Upper lobe of right lung (tissue), 1 donor: ENCODE measurements around the gene CAMSAP1. TPM values are rescaled to one million over a fixed set of nuclear protein-coding genes. Genes with fewer than 3 reads are reported as not detected.

Experiments used
- ATAC-seq: fragments of 200-7000 bp; cut with Tn5 transposase; one replicate; pipeline ENCODE4 v1.9.1; 2020; ENCODE audit warnings: mild to moderate bottlenecking, moderate library complexity
- DNase-seq: peaks from one replicate; pipeline ENCODE4 v3.0.0-alpha.2; 2020
- H3K27ac ChIP-seq: fragments of 200-600 bp; one replicate; pipeline ENCODE4 v1.8.0; 2022
- H3K27me3 ChIP-seq: fragments of 200-600 bp; one replicate; pipeline ENCODE4 v1.8.0; 2022; ENCODE audit warnings: mild to moderate bottlenecking
- H3K36me3 ChIP-seq: fragments of 200-600 bp; one replicate; pipeline ENCODE4 v1.8.0; 2022
- H3K4me1 ChIP-seq: fragments of 200-600 bp; one replicate; pipeline ENCODE4 v1.8.0; 2022
- H3K4me3 ChIP-seq: fragments of 200-600 bp; one replicate; pipeline ENCODE4 v1.8.0; 2022; ENCODE audit warnings: mild to moderate bottlenecking
- H3K9me3 ChIP-seq: fragments of 200-600 bp; one replicate; pipeline ENCODE4 v1.8.0; 2022
- CTCF ChIP-seq: fragments of 200-600 bp; IDR thresholded peaks from one replicate; pipeline ENCODE4 v1.8.0; 2022; ENCODE audit warnings: antibody characterized with exemption
- intact Hi-C: fragments of 100-400 bp; cut with DNase I; formaldehyde crosslinking; loops from one replicate; pipeline ENCODE4 v1.11.0; 2022
- total RNA-seq: library from RNA; stranded (reverse); fragmentation: NEBNext Ultra II Directional; extraction: Animal tissue kit (Norgen Biotek cat#: 25700); gene quantifications from one replicate; pipeline ENCODE4 v1.2.1, GENCODE V29; 2021
- donor health status: DM: no; HTN: yes; CAD: no; lungs with severe emphysema.

Gene CAMSAP1
- total RNA-seq, 1 donor from 2014 or later: 26.5 TPM

DNA sequence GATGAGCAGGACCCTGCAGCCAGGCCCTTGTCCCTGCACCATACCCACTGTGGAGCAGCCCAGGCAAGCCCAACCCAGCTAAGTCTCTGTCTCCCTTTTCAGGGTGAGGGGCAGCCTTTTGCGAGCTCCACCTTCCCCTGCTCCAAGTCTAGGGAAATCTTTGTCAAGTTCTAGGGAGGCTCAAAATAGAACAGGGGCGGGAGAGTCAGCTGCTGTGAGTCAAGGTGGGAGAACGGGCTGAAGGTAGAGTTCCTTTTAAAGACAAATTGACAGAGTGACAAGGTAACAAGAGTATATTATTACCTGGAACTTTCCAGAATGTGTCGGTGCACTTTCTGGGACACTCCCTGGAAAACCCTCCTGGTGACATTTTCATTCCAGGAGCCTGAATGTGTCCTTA lies 140.6 kb downstream of the CAMSAP1 start:
- H3K9me3 ChIP-seq: no peaks in the 10 kb centered on the region
- intact Hi-C loops: no loop called here

DNA sequence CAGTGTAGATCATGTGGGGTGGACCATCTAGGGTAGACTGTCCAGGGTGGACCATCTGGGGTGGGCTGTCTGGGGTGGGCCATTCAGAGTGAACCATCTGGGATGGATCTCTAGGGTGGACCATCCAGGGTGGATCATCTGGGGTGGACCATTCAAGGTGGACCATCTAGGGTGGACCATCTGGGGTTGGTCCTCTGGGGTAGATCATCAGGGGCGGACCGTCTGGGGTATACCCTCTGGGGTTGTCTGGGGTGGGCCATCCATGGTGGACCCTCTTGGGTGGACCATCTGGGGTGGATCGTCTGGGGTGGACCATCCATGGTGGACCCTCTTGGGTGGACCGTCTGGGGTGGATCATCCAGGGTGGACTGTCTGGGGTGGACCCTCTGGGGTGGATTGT lies 141.1 kb downstream of the CAMSAP1 start:
- H3K27ac ChIP-seq: no peak overlapping the region
- H3K9me3 ChIP-seq: no peaks in the 10 kb centered on the region
- ATAC-seq: no peak
- no peaks in the 10 kb centered on the region for H3K36me3 ChIP-seq
- no peak overlapping the region for H3K4me3 ChIP-seq
- H3K27me3 ChIP-seq: no peaks in the 10 kb centered on the region
- no peaks in the 10 kb centered on the region for H3K4me1 ChIP-seq
- DNase-seq: no peak
- no peak for TF ChIP-seq CTCF
- intact Hi-C loops: no loop called here

More for the DNA sequence above, 140.6 kb downstream of the CAMSAP1 start:
- ATAC-seq (no peak), DNase-seq (no peak)
- H3K27me3 ChIP-seq: no peaks in the 10 kb centered on the region
- H3K27ac ChIP-seq: no peak overlapping the region
- no peak overlapping the region for H3K4me3 ChIP-seq
- H3K4me1 ChIP-seq: no peaks in the 10 kb centered on the region
- no peaks in the 10 kb centered on the region for H3K36me3 ChIP-seq
- no peak for TF ChIP-seq CTCF

GRCh38 chr9:135765416-135765815 lies 141.9 kb downstream of the CAMSAP1 start:
- DNase-seq (no peak), ATAC-seq (no peak)
- intact Hi-C loops: no loop called here
- H3K4me3 ChIP-seq: no peak overlapping the region
- TF ChIP-seq CTCF: no peak
- no peaks in the 10 kb centered on the region for H3K36me3 ChIP-seq
- H3K27ac ChIP-seq: no peak overlapping the region
- H3K9me3 ChIP-seq: no peaks in the 10 kb centered on the region
- H3K27me3 ChIP-seq: no peaks in the 10 kb centered on the region
- no peaks in the 10 kb centered on the region for H3K4me1 ChIP-seq

DNA sequence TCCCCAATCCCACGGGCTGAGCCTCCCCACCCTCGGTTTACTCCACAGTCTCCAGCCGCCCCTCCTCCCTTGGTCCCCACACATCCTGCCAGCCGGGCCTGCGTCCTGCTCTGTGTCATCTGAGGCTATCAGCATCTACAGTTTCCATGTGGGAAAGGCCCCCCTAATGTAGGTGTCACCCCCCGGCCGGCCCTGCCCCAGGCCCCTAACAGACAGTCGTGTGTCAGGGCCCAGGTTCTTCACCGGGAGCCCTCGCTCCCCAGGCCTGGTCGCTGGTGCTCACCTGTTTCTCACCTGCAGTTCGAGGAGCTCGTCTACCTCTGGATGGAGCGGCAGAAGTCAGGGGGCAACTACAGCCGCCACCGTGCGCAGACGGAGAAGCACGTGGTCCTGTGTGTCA lies 142.6 kb downstream of the CAMSAP1 start:
- no peak for TF ChIP-seq CTCF
- no peaks in the 10 kb centered on the region for H3K27me3 ChIP-seq
- intact Hi-C loops: no loop called here
- H3K27ac ChIP-seq: no peak overlapping the region
- no peaks in the 10 kb centered on the region for H3K36me3 ChIP-seq
- no peak overlapping the region for H3K4me3 ChIP-seq
- DNase-seq: no peak
- no peak for ATAC-seq
- H3K9me3 ChIP-seq: no peaks in the 10 kb centered on the region
- no peaks in the 10 kb centered on the region for H3K4me1 ChIP-seq

DNA sequence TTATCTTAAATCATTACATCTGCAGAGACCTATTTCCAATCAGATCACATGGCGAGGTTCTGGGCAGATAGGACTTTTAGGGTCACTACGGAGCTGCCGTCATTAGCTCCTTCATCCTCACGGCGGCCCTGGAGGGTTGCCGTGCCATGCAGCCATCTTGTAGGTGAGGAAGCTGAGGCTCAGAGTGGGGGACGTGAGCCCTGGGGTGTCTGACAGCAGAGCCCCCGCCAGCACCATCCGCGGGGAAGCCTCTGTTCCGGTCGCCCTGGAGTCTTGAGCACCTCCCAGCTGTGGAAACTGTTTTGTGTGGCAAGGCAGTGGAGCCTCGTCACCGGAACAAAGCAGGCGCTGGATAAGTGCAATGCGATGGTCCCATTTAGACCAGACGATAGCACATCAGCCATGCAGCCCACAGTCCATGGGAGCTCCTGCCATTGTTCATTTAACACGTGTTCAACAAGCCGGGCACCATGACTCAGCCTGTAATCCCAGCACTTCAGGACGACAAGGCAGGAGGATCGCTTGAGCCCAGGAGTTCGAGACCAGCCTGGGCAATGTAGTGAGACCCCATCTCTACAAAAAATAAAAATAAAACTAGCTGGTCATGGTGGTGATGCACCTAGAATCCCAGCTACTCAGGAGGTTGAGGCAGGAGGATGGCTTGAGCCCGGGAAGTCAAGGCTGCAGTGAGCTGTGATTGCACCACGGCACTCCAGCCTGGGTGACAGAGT lies 143.5 kb downstream of the CAMSAP1 start:
- ATAC-seq (no peak), DNase-seq (no peak)
- intact Hi-C loops: no loop called here
- Histone ChIP-seq H3K9me3 (no peaks in the 10 kb centered on the region), H3K36me3 (no peaks in the 10 kb centered on the region), H3K4me1 (no peaks in the 10 kb centered on the region), H3K4me3 (no peak overlapping the region), H3K27me3 (no peaks in the 10 kb centered on the region), H3K27ac (no peak overlapping the region)
- no peak for TF ChIP-seq CTCF

DNA sequence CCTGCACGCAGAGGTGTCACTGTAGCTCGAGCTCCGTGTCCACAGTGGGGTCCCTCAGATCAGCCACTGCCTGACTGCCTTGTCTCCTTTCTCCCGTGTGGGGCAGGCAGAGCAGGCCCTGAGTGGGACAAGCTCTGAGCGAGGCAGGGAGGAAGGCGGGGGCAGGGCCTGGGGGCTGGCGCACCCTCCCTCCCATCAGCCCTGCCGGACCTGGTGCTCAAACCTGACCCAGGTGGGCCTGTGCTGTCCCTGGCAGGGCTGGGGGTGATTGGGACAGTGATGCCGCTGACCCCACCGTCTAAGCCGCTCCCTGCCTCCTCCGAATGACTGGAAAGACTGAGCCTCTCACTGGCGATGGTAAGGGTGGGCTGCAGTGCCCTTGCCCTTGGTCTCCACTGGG lies 144.4 kb downstream of the CAMSAP1 start:
- H3K4me3 ChIP-seq: no peak overlapping the region
- no peak for TF ChIP-seq CTCF
- no peak overlapping the region for H3K27ac ChIP-seq
- intact Hi-C loops: no loop called here
- H3K27me3 ChIP-seq: no peaks in the 10 kb centered on the region
- no peaks in the 10 kb centered on the region for H3K9me3 ChIP-seq
- H3K4me1 ChIP-seq: no peaks in the 10 kb centered on the region
- ATAC-seq (no peak), DNase-seq (no peak)
- no peaks in the 10 kb centered on the region for H3K36me3 ChIP-seq
